Nephron progenitor cell (in vitro differentiated cells): ENCODE data around the gene CD93.

Source experiments
- DNase-seq: peaks from one replicate; pipeline ENCODE4 v3.0.0; 2021
- H3K27ac Mint-ChIP-seq: 2 replicates; pipeline ENCODE4 v1.8.0; 2021; ENCODE audit warnings: mild to moderate bottlenecking, moderate library complexity, mixed read lengths
- H3K27me3 Mint-ChIP-seq: 2 replicates; pipeline ENCODE4 v1.8.0; 2021; ENCODE audit warnings: mild to moderate bottlenecking, low read depth, mixed read lengths; ENCODE audit not compliant: poor library complexity
- H3K36me3 Mint-ChIP-seq: 2 replicates; pipeline ENCODE4 v1.8.0; 2021; ENCODE audit warnings: low read depth, mixed read lengths
- H3K4me1 Mint-ChIP-seq: 2 replicates; pipeline ENCODE4 v1.8.0; 2021; ENCODE audit warnings: mixed read lengths
- H3K4me3 Mint-ChIP-seq: 2 replicates; pipeline ENCODE4 v1.8.0; 2021; ENCODE audit warnings: mild to moderate bottlenecking, moderate library complexity, mixed read lengths
- H3K9me3 Mint-ChIP-seq: 2 replicates; pipeline ENCODE4 v1.8.0; 2021; ENCODE audit warnings: mild to moderate bottlenecking, moderate library complexity, mixed read lengths
- TF ChIP-seq, protein P1 (sequence below): fragments of 200-600 bp; sonication (generic); IDR thresholded peaks from 2 replicates; pipeline ENCODE4 v1.5.0; 2021; ENCODE audit warnings: antibody characterized with exemption

Gene CD93

DNA sequence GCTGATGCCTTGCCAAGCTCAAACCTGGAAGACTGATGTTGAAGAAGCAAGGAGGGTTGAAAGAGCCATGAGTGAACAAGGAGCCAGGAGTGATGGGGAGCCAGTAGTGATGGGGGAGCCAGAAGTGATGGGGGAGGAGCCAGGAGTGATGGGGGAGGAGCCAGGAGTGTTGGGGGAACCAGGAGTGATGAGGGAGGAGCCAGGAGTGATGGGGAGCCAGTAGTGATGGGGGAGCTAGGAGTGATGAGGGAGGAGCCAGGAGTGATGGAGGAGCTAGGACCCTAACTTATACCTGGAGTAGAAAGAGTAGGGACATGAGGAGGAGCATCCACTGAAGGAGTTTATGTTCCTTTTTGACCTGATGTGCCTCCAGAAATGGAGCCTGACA, 14.6 kb upstream of the CD93 start:
- Mint-ChIP-seq H3K27me3 (peaks cover 4% of the 10 kb centered on the region), H3K4me1 (peaks cover 38% of the 10 kb centered on the region), H3K36me3 (no peaks in the 10 kb centered on the region), H3K9me3 (peaks cover 4% of the 10 kb centered on the region), H3K27ac (no peak overlapping the region), H3K4me3 (no peak overlapping the region)
- DNase-seq, result no peak
- TF ChIP-seq, protein P1, sequence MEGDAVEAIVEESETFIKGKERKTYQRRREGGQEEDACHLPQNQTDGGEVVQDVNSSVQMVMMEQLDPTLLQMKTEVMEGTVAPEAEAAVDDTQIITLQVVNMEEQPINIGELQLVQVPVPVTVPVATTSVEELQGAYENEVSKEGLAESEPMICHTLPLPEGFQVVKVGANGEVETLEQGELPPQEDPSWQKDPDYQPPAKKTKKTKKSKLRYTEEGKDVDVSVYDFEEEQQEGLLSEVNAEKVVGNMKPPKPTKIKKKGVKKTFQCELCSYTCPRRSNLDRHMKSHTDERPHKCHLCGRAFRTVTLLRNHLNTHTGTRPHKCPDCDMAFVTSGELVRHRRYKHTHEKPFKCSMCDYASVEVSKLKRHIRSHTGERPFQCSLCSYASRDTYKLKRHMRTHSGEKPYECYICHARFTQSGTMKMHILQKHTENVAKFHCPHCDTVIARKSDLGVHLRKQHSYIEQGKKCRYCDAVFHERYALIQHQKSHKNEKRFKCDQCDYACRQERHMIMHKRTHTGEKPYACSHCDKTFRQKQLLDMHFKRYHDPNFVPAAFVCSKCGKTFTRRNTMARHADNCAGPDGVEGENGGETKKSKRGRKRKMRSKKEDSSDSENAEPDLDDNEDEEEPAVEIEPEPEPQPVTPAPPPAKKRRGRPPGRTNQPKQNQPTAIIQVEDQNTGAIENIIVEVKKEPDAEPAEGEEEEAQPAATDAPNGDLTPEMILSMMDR, result no peak

DNA sequence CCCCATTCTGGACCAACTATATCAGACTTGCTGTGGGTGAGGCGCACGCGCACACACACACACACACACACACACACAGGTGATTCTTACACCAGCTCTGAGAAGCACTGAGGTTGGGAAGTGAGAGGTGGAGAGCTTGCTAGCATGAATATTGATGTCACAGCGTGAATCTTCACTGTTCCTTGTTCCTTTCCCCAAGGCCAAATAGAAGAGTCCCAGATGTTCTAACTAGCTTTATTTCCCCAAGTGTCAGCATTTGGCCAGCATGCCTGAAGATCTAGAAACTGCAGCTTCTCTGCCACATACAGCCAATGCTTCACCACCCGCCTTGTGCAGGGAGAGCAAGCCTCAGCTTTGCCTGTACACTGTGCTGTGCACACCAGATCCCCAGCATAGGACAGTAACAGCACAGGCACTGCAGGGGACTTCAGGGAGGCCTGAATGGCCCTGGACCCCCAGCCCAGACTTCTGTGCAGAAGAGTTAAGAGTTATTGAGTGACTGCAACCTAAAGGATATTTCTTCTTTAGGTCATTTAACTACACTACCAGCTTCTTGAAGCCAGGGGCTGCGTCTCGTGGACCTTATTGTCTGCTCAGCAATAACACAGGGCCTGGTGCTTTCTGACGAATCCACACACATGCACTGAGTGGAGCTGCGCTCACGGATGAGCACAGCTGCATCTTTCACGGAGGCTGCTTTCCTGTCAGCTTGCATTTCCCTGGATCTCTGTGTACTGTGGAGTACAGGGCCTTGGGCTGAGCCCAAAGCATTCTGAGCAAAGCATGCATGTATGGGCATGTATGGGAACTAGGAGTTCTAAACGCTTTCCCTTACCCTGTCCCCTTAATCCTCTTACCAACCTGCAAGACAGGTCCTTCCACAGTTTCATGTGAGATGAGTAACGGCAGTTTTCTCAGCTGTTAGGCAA, 13.9 kb upstream of the CD93 start:
- DNase-seq, result no peak
- no peaks in the 10 kb centered on the region for H3K36me3 Mint-ChIP-seq
- H3K4me1 Mint-ChIP-seq, result peaks cover 34% of the 10 kb centered on the region
- peaks cover 10% of the 10 kb centered on the region for H3K27me3 Mint-ChIP-seq
- TF ChIP-seq, protein P1, result no peak
- H3K9me3 Mint-ChIP-seq, result peaks cover 4% of the 10 kb centered on the region
- H3K4me3 Mint-ChIP-seq, result no peak overlapping the region
- peak overlapping the region; percentile 55 for H3K27ac Mint-ChIP-seq

DNA sequence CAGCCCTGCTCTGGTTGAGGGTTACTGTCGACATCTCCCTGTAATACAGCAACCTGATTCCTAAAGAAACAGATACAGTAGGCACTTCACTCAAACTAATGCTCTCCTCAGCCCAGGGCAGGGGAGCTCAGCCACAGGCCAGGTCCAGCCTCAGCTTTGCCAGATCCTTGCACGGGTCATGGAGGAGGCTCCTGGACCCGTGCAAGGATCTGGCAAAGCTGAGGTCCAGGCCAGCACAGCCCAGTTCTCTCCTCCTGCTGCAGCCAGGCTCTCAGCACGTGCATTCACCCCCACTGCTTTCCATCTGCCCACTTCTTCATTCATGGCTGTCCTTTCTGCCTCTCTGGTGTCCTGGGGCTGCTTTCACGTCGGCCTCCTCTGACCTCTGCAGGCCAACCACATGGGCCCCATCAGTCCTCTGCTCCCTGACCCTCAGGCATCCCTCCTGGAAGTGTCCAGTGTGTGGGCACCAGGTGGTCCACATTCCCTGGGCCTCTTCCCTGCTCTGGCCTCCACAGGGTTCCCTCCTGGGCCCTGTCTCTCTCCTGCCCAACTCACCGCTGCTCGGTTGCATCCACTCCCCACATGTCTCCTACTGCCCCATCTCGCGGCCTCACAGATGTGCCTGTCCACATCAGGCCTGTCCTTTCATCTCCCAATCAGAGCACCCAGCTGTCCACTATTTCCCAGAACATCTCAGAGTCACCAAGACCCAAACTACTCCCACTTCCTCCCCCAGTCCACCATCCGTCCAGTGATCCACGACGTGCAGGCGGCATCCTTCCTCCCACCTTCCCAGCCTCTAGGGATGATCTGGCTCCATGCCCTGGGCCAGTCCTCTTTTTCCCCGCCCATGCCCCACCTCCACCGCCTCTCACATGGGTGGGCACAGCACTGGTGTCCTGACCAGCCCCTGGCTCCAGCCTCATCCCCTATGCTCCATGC, 11.8 kb upstream of the CD93 start:
- DNase-seq, result no peak
- Mint-ChIP-seq H3K4me1 (peaks cover 26% of the 10 kb centered on the region), H3K9me3 (peaks cover 4% of the 10 kb centered on the region), H3K27me3 (peaks cover 22% of the 10 kb centered on the region), H3K36me3 (no peaks in the 10 kb centered on the region), H3K27ac (peak overlapping the region; percentile 72), H3K4me3 (no peak overlapping the region)
- TF ChIP-seq, protein P1, result no peak

- Mint-ChIP-seq H3K36me3 (no peaks in the 10 kb centered on the region), H3K27ac (no peak overlapping the region), H3K9me3 (peaks cover 4% of the 10 kb centered on the region), H3K4me1 (peaks cover 33% of the 10 kb centered on the region), H3K27me3 (peaks cover 22% of the 10 kb centered on the region), H3K4me3 (no peak overlapping the region)
- TF ChIP-seq, protein P1, result no peak
- DNase-seq, result no peak
Measured at GRCh38 chr20:23096986-23097520, 10.9 kb upstream of the CD93 start.

- TF ChIP-seq, protein P1, result no peak
- peaks cover 22% of the 10 kb centered on the region for H3K27me3 Mint-ChIP-seq
- H3K9me3 Mint-ChIP-seq, result peaks cover 4% of the 10 kb centered on the region
- H3K36me3 Mint-ChIP-seq, result no peaks in the 10 kb centered on the region
- no peak overlapping the region for H3K27ac Mint-ChIP-seq
- no peak overlapping the region for H3K4me3 Mint-ChIP-seq
- no peak for DNase-seq
- H3K4me1 Mint-ChIP-seq, result peaks cover 43% of the 10 kb centered on the region
Measured at GRCh38 chr20:23096097-23096496, 10.0 kb upstream of the CD93 start.
